Skeletal muscle satellite cell (primary cell): Measurements from ENCODE around the gene WWOX.
"Not testable (repeated sequence)": the region's sequence is repeated elsewhere in the genome, so short reads cannot be mapped to it uniquely, and the experiment has no call there.

Source experiments
- H3K27me3 ChIP-seq: 2 replicates; pipeline ENCODE4 v1.7.0; 2013; ENCODE audit warnings: low read length; ENCODE audit not compliant: control insufficient read depth, insufficient read depth
- H3K36me3 ChIP-seq: 2 replicates; pipeline ENCODE4 v1.7.0; 2013; ENCODE audit warnings: mild to moderate bottlenecking, control low read depth, low read length; ENCODE audit not compliant: insufficient read depth
- H3K4me1 ChIP-seq: 2 replicates; pipeline ENCODE4 v1.7.0; 2013; ENCODE audit warnings: low read length; ENCODE audit not compliant: control insufficient read depth, insufficient read depth
- H3K4me2 ChIP-seq: 2 replicates; pipeline ENCODE4 v1.7.0; 2013; ENCODE audit warnings: mild to moderate bottlenecking, low read length
- H3K4me3 ChIP-seq: 2 replicates; pipeline ENCODE4 v1.7.0; 2013; ENCODE audit warnings: low read length
- H3K9ac ChIP-seq: 2 replicates; pipeline ENCODE4 v1.7.0; 2013; ENCODE audit warnings: mild to moderate bottlenecking, low read depth, low read length, moderate library complexity
- H3K9me3 ChIP-seq: replicated peaks from 2 replicates; pipeline ENCODE4 v1.7.0; 2013; ENCODE audit warnings: mild to moderate bottlenecking, control low read depth, low read length

Gene WWOX

DNA sequence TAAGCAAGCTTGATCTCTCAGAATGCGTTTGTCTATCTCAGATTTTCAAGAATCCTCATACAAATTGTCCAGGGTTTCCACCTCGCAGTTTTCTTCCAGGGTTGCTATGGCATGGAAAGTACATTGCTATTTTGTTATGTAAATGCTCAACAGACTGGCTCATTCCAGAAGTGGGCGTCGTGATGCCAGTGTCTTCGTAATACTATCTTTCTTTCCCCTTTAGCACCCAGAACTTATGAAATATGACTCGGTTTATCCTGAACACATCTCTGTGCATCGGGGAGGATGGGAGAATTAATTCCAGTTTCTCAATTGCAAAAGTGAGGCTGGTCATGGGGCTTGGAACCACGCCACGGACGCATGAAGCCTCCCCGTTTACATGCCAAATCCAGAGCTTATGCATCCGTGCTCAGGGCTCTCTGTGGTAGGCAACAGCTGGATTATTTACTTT, 405.0 kb downstream of the WWOX start:
- Histone ChIP-seq H3K9ac (no peak overlapping the region), H3K36me3 (no peaks in the 10 kb centered on the region), H3K4me3 (no peak overlapping the region)

DNA sequence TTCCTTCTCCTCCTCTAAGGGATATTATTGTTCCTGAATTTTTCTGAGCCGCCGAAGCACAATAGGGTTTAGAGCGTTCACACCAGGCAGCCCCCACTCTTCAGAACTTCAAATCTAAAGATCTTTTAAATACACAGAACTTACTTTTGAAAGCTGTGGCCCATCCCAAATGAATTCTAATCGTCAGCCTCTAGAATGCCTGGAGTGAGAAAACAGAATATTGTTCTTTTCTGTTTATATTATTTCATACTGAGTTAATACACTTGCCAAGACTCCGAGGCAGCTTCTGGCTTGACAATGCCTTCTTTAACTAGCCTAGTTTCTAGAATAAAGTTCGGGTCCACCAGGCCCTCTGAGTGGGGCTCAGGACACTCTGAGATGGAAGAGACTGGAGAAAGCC, 405.6 kb downstream of the WWOX start:
- Histone ChIP-seq H3K4me3 (no peak overlapping the region), H3K4me2 (no peak overlapping the region), H3K36me3 (no peaks in the 10 kb centered on the region), H3K4me1 (peaks cover 15% of the 10 kb centered on the region), H3K27me3 (no peaks in the 10 kb centered on the region), H3K9ac (no peak overlapping the region), H3K9me3 (no peaks in the 10 kb centered on the region)

More for the DNA sequence above, 405.0 kb downstream of the WWOX start:
- no peaks in the 10 kb centered on the region for H3K27me3 ChIP-seq
- H3K4me2 ChIP-seq, result no peak overlapping the region
- H3K4me1 ChIP-seq, result peaks cover 15% of the 10 kb centered on the region
- H3K9me3 ChIP-seq, result no peaks in the 10 kb centered on the region

DNA sequence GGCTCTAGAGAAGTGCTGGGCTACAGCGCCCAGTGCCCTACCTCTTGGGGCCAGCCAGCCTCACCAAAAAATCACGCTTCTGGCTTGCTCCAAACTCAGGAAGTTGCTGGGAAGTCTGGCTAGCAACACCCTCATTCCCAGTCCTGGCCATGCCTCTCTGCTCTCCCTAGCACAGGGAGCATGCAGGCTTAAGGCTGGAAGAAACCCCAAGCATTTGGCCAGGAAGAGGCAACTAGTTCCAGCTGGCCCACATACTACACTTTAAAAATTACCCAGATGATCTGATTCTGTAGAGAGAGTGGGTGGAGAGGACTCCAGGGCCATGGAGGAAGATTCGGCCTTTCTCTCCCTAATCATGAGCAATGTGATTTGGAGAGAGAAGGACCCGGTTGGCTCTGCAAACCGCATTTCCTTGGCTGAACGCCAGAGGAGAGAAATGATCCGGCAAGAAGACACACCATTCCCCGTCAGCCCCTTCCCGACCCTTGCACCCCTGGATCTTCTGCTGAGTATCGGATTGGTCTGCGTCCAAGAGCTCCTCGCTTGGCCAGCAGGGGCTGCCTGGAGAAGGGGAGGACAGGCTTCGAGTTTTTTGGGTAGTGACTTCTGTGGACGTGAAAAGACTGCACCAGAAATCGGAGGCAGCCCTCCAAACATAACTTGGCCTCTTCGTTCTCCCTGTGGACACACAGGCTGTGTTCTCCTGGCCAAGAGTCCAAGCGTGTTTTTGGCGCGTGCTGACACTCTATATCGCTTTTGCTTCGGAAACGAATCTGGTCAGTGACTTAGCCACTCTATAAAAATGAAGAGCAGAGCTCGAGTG, 406.3 kb downstream of the WWOX start:
- H3K9me3 ChIP-seq, result no peaks in the 10 kb centered on the region
- no peaks in the 10 kb centered on the region for H3K27me3 ChIP-seq
- H3K4me2 ChIP-seq, result peak overlapping the region; percentile 57
- peaks cover 15% of the 10 kb centered on the region for H3K4me1 ChIP-seq
- peak overlapping the region; percentile 34 for H3K9ac ChIP-seq
- no peaks in the 10 kb centered on the region for H3K36me3 ChIP-seq
- H3K4me3 ChIP-seq, result peak overlapping the region; percentile 44

DNA sequence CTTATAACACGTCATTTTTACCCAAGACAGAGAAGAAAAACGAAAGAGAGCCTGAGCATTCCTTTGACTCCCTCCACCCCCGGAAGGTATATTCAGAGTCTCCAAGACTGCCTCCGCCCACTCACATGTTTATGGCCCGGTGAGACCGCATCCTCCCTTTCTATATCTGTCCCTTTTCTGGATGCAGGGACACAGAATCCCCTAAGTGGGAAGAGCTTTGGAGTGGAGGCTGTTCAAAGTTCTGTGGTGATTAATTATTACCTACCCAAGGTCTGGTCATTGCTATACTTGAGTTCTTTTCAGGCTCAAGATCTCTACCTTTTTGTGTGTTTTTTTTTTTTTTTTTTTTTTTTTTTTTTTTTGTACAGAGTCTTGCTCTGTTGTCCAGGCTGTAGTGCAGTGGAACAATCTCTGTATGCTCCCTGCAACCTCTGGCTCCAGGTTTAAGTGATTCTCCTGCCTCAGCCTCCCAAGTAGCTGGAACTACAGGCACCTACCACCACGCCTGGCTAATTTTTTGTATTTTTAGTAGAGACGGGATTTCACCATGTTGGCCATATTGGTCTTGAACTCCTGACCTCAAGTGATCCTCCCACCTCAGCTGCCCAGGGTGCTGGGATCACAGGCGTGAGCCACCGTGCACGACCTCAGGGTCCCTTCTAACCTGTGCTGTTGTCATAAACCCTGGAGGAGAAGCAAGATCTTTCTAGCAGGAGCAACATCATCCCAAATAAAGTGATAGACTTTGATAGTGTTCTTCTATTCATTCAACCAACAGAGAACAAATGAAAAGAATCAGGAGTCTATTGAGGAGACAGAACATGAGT, 407.1 kb downstream of the WWOX start:
- peak overlapping the region; percentile 57 for H3K4me2 ChIP-seq

DNA sequence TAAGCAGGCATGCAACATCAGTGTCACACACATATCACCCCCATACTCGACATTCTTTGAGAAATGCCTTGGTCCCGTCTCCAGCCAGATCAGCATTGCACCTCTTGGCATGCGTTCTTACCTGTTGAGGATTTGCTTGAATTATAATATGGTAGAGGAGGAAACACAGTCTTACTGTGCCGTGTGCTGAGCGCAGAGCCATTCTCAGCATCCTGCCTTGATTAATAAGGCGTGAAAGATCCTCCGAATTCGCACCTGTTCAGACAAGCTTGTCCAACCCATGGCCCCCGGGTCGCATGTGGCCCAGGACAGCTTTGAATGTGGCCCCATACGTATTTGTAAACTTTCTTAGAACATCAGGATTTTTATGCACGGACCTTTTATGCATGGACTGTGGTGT, 408.1 kb downstream of the WWOX start:
- no peaks in the 10 kb centered on the region for H3K36me3 ChIP-seq
- H3K4me2 ChIP-seq, result no peak overlapping the region
- no peaks in the 10 kb centered on the region for H3K9me3 ChIP-seq
- H3K4me1 ChIP-seq, result peaks cover 15% of the 10 kb centered on the region
- H3K27me3 ChIP-seq, result no peaks in the 10 kb centered on the region
- H3K4me3 ChIP-seq, result no peak overlapping the region
- no peak overlapping the region for H3K9ac ChIP-seq

More for the DNA sequence above, 407.1 kb downstream of the WWOX start:
- no peaks in the 10 kb centered on the region for H3K27me3 ChIP-seq
- H3K9me3 ChIP-seq, result no peaks in the 10 kb centered on the region
- peak overlapping the region; percentile 44 for H3K4me3 ChIP-seq
- H3K9ac ChIP-seq, result peak overlapping the region; percentile 34
- no peaks in the 10 kb centered on the region for H3K36me3 ChIP-seq
- H3K4me1 ChIP-seq, result peaks cover 15% of the 10 kb centered on the region

DNA sequence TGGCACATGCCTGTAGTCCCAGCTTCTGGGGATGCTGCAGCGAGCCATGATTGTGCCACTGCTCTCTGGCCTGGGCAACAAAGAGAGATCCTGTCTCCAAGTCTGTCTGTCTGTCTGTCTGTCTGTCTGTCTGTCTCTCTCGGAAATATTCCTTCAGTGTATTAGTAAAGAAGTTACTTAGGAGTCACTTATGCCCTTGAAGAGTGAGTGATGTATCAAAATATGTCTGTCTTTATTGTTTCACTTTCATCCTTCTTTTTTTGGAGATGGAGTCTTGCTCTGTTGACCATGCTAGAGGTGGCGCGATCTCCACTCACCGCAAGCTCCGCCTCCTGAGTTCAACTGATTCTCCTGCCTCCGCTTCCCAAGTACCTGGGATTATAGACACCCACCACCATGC, 410.5 kb downstream of the WWOX start:
- H3K9me3 ChIP-seq, result no peaks in the 10 kb centered on the region
- H3K9ac ChIP-seq, result no peak overlapping the region
- no peak overlapping the region for H3K4me2 ChIP-seq
- H3K27me3 ChIP-seq, result no peaks in the 10 kb centered on the region
- no peak overlapping the region for H3K4me3 ChIP-seq
- peaks cover 15% of the 10 kb centered on the region for H3K4me1 ChIP-seq
- H3K36me3 ChIP-seq, result no peaks in the 10 kb centered on the region

DNA sequence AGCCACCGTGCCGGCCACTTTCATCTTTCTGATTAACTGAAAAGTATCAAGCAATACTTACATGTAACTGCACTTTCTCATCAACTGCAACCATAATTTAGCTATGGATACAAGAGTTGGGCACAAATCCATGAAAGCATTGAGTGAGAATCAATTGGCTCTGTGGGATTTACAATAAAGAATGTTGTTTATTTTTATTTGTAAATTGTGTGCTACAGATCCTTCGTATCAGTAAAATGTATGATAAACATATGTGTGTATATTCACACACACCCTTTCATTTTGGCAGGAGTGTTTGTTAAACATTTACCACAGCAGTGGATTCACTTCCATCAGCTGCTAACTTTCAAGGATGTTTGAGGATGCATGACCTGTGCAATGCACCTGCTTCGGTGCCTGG, 411.0 kb downstream of the WWOX start:
- Histone ChIP-seq H3K4me1 (peaks cover 10% of the 10 kb centered on the region), H3K4me3 (no peak overlapping the region), H3K9me3 (no peaks in the 10 kb centered on the region), H3K9ac (no peak overlapping the region), H3K36me3 (no peaks in the 10 kb centered on the region), H3K4me2 (no peak overlapping the region), H3K27me3 (no peaks in the 10 kb centered on the region)

DNA sequence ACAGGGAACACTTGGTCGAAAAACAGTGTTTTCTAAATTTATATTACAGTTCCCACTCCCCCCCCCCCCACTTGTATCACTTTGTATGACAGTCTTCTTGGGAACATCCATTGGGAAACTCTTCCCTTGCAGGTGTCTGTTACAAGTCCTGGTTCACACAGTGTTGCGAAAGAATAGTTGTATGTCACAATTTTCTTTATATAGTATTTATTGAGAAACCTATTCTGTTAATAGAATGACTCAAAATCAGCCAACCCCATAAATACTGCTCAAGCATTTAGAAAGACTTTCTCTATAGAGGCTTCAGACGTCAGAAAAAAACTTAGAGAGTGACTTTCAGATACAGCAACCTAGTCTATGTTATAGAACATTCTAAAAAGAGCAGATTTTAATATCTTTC, 414.4 kb downstream of the WWOX start:
- H3K27me3 ChIP-seq, result no peaks in the 10 kb centered on the region
- H3K36me3 ChIP-seq, result no peaks in the 10 kb centered on the region
- no peak overlapping the region for H3K9ac ChIP-seq
- no peak overlapping the region for H3K4me2 ChIP-seq
- no peaks in the 10 kb centered on the region for H3K4me1 ChIP-seq
- no peak overlapping the region for H3K4me3 ChIP-seq
- no peaks in the 10 kb centered on the region for H3K9me3 ChIP-seq

DNA sequence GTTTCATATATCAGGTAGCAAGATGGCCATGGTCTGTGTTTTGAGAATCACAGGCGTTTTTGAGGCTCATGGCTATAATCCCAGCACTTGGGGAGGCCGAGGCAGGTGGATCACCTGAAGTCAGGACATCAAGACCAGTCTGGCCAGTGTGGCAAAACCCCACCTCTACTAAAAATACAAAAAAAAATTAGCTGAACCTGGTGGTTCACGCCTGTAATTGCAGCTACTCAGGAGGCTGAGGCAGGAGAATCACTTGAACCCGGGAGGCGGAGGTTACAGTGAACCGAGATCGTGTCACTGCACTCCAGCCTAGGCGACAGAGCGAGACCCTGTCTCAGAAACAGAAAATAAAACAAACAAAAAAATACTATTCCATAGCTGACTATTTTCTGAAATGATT, 415.4 kb downstream of the WWOX start:
- not testable (repeated sequence) for H3K27me3 ChIP-seq, H3K4me2 ChIP-seq, H3K4me1 ChIP-seq, H3K36me3 ChIP-seq, H3K4me3 ChIP-seq, H3K9ac ChIP-seq, H3K9me3 ChIP-seq

DNA sequence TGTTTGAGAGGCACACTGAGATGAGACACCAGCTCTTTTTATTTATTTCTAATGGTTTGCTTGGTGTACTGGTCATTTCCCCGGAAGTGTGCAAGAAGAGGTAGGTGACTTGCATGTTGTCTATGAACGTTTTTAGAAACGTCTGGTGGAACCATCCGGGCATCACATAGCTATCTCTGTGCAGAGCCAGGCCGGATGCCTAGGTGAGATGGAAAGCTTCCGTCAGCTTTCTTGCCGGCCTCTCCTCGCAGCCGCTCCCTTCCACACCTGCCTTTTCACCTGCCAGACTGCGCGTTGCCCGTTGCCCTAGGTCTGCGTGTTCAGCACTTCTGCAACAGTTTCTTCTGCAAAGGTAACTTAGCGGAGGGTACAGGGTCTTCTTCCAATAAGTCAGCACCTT, 416.0 kb downstream of the WWOX start:
- H3K4me2 ChIP-seq, result no peak overlapping the region
- no peaks in the 10 kb centered on the region for H3K36me3 ChIP-seq
- H3K4me1 ChIP-seq, result no peaks in the 10 kb centered on the region
- no peak overlapping the region for H3K4me3 ChIP-seq
- no peaks in the 10 kb centered on the region for H3K9me3 ChIP-seq
- no peaks in the 10 kb centered on the region for H3K27me3 ChIP-seq
- no peak overlapping the region for H3K9ac ChIP-seq

DNA sequence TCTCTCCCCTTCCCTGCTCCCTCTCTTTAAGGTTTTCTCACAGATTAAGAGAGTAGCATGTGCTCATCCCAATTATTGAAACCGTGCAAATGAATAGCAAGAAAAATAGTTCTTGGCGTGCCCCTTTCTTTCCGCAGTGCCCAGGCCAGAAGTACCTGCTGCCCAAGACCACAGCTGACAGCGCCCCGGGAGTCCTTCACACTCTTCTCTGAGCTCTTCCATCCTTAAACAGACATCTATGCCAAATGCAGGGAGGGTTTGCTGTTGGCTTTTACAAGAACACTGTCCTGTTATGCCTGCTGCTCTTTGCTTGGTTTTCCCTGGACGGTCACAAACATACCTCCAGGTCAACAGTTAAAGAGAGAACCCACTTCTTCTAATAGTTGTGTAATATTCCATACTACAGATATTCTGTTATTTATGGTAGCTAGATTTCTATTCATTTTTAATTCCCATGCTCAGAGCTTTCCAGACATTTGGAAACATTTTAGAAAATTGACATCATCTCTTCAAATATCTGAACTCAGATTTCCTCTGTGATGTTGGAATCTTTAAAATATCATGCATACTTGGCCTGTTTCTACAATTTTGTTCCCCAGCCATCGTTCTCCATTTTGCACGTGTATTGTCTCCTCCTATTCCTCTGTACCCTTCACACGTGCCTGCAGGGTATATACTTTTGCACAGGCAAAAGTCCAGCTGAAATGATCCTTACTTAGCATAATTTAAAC, 416.7 kb downstream of the WWOX start:
- Histone ChIP-seq H3K4me2 (no peak overlapping the region), H3K27me3 (no peaks in the 10 kb centered on the region), H3K4me1 (no peaks in the 10 kb centered on the region), H3K36me3 (no peaks in the 10 kb centered on the region), H3K9ac (no peak overlapping the region), H3K4me3 (no peak overlapping the region), H3K9me3 (no peaks in the 10 kb centered on the region)
